Epithelial cell of alveolus of lung (primary cell): ENCODE measurements around the gene AP1G1. TPM values are rescaled to one million over a fixed set of nuclear protein-coding genes. Genes with fewer than 3 reads are reported as not detected.

ENCODE experiments used
- total RNA-seq: library from RNA; depleted of rRNA; stranded (reverse); fragments of >200 nt; gene quantifications from 2 replicates; pipeline ENCODE4 v1.2.1, GENCODE V29; 2015

AP1G1 gene
- 39.7 and 53.9 TPM in 2 replicates for total RNA-seq

DNA sequence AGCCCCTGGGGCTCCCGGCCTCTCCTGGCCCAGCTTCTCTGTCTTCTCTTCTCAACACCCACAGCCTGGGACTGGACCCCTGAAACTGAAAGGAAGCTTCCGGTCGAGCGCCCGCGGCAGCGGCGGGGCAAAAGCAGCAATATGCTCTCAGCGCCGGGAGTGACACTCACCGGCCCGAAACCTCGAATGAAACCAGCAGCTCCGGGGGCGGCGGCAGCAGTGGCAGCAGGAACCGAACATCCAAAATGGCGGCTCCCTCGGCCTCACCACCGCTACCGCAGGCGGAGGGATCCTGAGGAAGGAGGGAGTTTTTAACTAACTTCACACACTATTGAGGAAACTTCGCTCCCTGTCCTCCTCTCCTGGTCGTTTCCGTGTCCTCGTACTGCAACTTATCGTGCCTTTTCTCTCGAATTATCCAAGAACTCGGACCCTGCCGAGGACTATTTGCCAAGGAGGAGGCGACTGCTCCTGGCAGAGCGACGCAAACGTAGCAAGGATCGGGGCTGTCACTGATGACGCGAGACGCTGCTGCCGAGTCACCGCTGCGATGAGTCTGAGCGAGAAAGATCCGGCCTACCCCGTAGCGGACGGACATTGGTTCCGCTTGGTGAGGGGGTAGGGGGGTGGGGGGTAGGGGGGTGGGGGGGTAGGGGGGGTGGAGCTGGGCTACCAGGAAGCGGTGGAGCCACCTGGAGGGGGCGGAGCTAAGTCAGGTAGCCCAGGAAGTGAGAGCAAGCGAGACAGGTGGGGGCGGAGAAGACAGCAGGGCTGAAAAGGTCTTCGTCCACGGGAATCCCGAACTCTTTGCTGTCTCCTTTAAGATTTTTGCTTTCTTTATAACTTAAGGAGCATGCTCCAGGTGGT, at the start of gene AP1G1:
Gene AP1G1, minus strand, starts transcription at position 242 of the 867 bp plus-strand sequence. CDS start 19,355 bp downstream, outside the sequence.

DNA sequence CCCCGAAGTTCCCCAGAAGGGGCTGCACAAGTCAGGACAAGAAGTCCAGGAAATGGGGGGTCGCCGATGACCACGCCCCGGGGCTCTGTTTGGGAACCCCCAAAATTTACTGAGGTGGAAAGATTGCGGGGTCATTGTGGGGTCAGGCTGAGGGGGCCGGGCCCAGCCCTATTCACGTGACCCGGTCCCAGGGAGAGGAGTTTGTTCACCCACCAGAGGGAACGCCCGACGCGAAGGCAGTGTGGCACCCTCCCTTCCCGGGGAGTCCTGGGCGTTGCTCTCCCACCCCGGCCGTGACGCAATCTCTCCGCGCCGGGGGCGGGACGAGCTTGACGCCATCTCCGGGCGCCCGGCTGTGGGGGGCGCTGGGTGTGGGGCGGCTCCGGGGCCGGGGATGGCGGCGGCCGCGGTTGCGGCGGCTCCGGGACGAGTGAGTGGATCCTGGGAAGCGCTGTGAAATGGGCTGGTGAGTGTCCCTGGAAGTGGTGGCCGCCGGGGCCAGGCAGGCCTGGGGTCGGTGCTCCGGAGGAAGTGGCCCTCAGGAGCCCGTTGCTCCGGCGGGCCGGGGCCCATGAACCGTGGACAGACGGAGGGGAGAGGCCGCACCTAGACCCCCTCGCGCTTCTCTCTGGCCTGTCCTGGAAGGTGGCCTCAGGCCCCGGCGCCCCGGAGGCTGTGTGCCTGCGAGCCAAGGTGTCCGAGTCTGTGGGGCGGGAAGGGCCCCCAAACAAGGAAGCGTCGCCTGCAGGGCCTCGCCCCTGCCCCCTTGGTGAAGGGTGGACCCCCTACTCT, 37.2 kb upstream of the AP1G1 start, which contains the start of gene ATXN1L:
Gene ATXN1L, plus strand, starts transcription at position 338 of the 792 bp plus-strand sequence. CDS start 3,765 bp downstream, outside the sequence.

DNA sequence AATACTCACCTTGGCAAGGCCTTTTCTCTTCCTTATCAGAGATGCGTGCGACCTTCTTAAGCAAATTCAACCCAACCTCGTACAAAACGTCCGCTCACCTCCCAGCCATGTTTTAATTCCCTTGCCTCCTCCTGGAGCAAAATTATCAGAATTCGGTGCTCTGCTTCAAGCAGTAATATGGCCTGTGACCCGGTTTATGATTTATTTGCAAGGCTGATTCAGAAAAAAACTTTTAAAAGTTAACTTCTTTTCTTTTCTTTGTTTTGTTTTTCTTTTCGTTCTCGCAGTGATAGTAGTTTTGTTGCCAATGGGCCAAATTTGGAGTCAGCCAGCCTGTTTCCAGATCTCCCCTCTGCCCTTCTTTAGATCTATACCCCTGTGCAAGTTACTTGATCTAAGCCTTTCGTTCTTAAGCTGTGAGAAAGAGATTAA, 84.3 kb downstream of the AP1G1 start, which contains the start of gene PHLPP2:
Gene PHLPP2, minus strand, starts transcription at position 382 of the 432 bp plus-strand sequence. CDS start 9,906 bp downstream, outside the sequence.

Other genes with a start within 250 kb of the AP1G1 start
- not detected in 2 replicates for gene TAT, start 231.7 kb downstream of the AP1G1 start, total RNA-seq
- 0.52 TPM in 1 of 2 replicates, not detected in the other for gene MARVELD3, start 182.7 kb downstream of the AP1G1 start, total RNA-seq
- gene PHLPP2, start 84.1 kb downstream of the AP1G1 start, total RNA-seq = 5.0 and 6.8 TPM in 2 replicates
- gene ATXN1L, start 37.1 kb upstream of the AP1G1 start, total RNA-seq = 7.6 and 14.2 TPM in 2 replicates
- gene ZNF821, start 75.3 kb upstream of the AP1G1 start, total RNA-seq = 12.0 and 17.1 TPM in 2 replicates
- 131 and 199 TPM in 2 replicates for gene IST1, start 86.7 kb upstream of the AP1G1 start, total RNA-seq
- not detected in 2 replicates for gene PKD1L3, start 191.6 kb upstream of the AP1G1 start, total RNA-seq
- gene DHODH, start 199.9 kb upstream of the AP1G1 start, total RNA-seq = 4.2 and 4.8 TPM in 2 replicates
- gene HP, start 245.7 kb upstream of the AP1G1 start, total RNA-seq = 1.9 TPM in 1 of 2 replicates, not detected in the other